ENCODE data around the gene CNEP1R1.

DNA sequence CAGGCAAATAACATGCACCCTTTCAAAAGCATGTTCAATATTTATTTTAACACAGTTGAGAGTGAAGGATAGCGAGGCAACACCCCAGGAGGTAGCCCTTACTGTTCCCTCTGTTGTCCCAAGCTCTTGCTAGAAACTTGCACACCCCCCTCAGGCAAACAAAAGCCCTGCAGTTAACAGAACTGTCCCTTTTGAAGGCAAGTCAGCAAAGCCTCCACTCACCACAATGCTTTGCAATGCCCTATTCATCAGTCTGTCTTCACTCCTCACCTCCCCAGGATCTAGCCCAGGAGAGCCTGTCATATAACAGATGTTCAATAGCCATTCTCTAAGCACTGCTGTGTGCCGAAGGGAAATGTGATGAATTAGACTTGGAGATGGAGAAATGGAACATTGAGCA is 3.5 kb upstream of the CNEP1R1 start:
- TF ChIP-seq RXRA (IDR thresholded peaks at IDR 0.05; ENCODE audit: insufficient read depth, low read depth, low read length) (no peak), TAF1 (IDR thresholded peaks at IDR 0.05; ENCODE audit: low read depth, low read length) (no peak)
